ENCODE results near the gene PRDX1.

Gene PRDX1

GRCh38 chr1:45501505-45501859 lies 20.2 kb downstream of the PRDX1 start:
- H3K9me2 ChIP-seq (replicated peaks; ENCODE audit: insufficient read depth, low read length): no peaks in the 10 kb centered on the region
- no peaks in the 10 kb centered on the region for H3K9me3 ChIP-seq (replicated peaks; ENCODE audit: insufficient read depth, low read length)
- H4K20me1 ChIP-seq (ENCODE audit: insufficient read depth, low read length): no peaks in the 10 kb centered on the region
- H3K79me2 ChIP-seq (ENCODE audit: low read length): peaks cover 16% of the 10 kb centered on the region; the same call in 1 of the 2 replicates
- H3K4me2 ChIP-seq (ENCODE audit: low read depth, low read length): peak overlapping the region; percentile 46
- H3K9ac ChIP-seq (ENCODE audit: low read length): no peak overlapping the region
- peaks cover 3% of the 10 kb centered on the region; the same call in 1 of the 2 replicates for H3F3A ChIP-seq (ENCODE audit: insufficient read depth, low read length)
- H3K4me1 ChIP-seq (ENCODE audit: low read length): peaks cover 14% of the 10 kb centered on the region
- H3K27ac ChIP-seq (ENCODE audit: low read length): no peak overlapping the region
- no peak overlapping the region for H2AFZ ChIP-seq (ENCODE audit: low read length)
- no peak for DNase-seq
- H3K36me3 ChIP-seq (replicated peaks; ENCODE audit: insufficient read depth, low read length): no peaks in the 10 kb centered on the region
- H3K4me3 ChIP-seq (ENCODE audit: low read length): peak overlapping the region; percentile 71; the same call in 1 of the 2 replicates
- no peak for TF ChIP-seq EZH2phosphoT487 (IDR thresholded peaks at IDR 0.05; ENCODE audit: low read length)
- no peak for TF ChIP-seq EZH2 (optimal IDR thresholded peaks at IDR 0.05; ENCODE audit: low read depth, low read length)
- no peak for TF ChIP-seq CTCF (IDR thresholded peaks at IDR 0.05; ENCODE audit: low read length)
- H3K27me3 ChIP-seq (replicated peaks; ENCODE audit: insufficient read depth, low read length): no peaks in the 10 kb centered on the region

DNA sequence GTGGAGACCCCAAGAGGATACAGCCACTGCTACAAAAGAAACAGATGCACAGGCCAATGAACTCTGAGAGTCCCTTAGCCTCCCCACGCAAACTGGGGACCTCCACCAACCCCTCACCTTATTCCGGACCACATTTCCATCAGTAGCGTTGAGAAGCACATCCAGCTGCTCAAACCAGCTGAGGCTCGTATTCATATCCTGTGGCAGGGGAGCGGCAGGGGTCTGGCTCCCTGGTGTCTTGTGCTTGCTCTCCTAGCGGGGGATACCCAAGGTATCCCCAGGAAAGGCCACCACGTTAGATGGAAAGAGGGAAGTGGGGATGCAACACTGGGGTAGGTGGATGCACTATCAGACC lies 22.3 kb downstream of the PRDX1 start:
- no peak for DNase-seq
- H3F3A ChIP-seq (ENCODE audit: insufficient read depth, low read length): peaks cover 3% of the 10 kb centered on the region; the same call in 1 of the 2 replicates
- peaks cover 14% of the 10 kb centered on the region for H3K4me1 ChIP-seq (ENCODE audit: low read length)
- H3K79me2 ChIP-seq (ENCODE audit: low read length): peaks cover 16% of the 10 kb centered on the region; the same call in 1 of the 2 replicates
- no peaks in the 10 kb centered on the region for H3K36me3 ChIP-seq (replicated peaks; ENCODE audit: insufficient read depth, low read length)
- H3K9me2 ChIP-seq (replicated peaks; ENCODE audit: insufficient read depth, low read length): no peaks in the 10 kb centered on the region
- no peaks in the 10 kb centered on the region for H3K9me3 ChIP-seq (replicated peaks; ENCODE audit: insufficient read depth, low read length)
- H3K27me3 ChIP-seq (replicated peaks; ENCODE audit: insufficient read depth, low read length): no peaks in the 10 kb centered on the region
- H3K27ac ChIP-seq (ENCODE audit: low read length): no peak overlapping the region
- H2AFZ ChIP-seq (ENCODE audit: low read length): peak overlapping the region; percentile 97
- peak overlapping the region; percentile 97 for H3K4me2 ChIP-seq (ENCODE audit: low read depth, low read length)
- peak overlapping the region; percentile 68 for H3K9ac ChIP-seq (ENCODE audit: low read length)
- TF ChIP-seq CTCF (IDR thresholded peaks at IDR 0.05; ENCODE audit: low read length) (no peak), EZH2 (optimal IDR thresholded peaks at IDR 0.05; ENCODE audit: low read depth, low read length) (no peak), EZH2phosphoT487 (IDR thresholded peaks at IDR 0.05; ENCODE audit: low read length) (no peak)
- peak overlapping the region; percentile 71 for H3K4me3 ChIP-seq (ENCODE audit: low read length)
- no peaks in the 10 kb centered on the region for H4K20me1 ChIP-seq (ENCODE audit: insufficient read depth, low read length)

DNA sequence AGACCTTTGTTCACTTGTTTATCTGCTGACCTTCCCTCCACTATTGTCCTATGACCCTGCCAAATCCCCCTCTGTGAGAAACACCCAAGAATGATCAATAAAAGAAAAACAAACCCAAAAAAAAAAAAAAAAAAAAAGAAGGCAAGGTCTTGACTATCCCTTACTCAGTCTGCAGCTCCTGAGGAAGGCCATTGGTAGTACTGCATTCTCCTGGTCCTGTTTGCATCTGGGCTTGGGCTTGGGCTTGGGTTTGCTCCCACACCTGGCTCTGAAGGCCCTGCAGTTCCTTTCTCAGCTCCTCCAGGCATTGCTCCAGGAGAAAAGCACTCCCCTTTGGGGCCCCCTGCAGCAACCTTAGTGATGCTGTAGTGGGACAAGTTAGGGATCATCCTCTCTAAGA lies 23.4 kb downstream of the PRDX1 start:
- Histone ChIP-seq H3K9me2 (replicated peaks; ENCODE audit: insufficient read depth, low read length) (no peaks in the 10 kb centered on the region), H3K9me3 (replicated peaks; ENCODE audit: insufficient read depth, low read length) (no peaks in the 10 kb centered on the region), H3K79me2 (ENCODE audit: low read length) (peaks cover 11% of the 10 kb centered on the region; the same call in 1 of the 2 replicates), H3K4me3 (ENCODE audit: low read length) (no peak overlapping the region), H3F3A (ENCODE audit: insufficient read depth, low read length) (peaks cover 3% of the 10 kb centered on the region; the same call in 1 of the 2 replicates), H2AFZ (ENCODE audit: low read length) (no peak overlapping the region), H3K27me3 (replicated peaks; ENCODE audit: insufficient read depth, low read length) (no peaks in the 10 kb centered on the region), H3K27ac (ENCODE audit: low read length) (no peak overlapping the region), H3K4me2 (ENCODE audit: low read depth, low read length) (peak overlapping the region; percentile 97; the same call in 1 of the 2 replicates), H3K36me3 (replicated peaks; ENCODE audit: insufficient read depth, low read length) (no peaks in the 10 kb centered on the region), H3K4me1 (ENCODE audit: low read length) (peaks cover 14% of the 10 kb centered on the region), H4K20me1 (ENCODE audit: insufficient read depth, low read length) (no peaks in the 10 kb centered on the region), H3K9ac (ENCODE audit: low read length) (no peak overlapping the region)
- no peak for TF ChIP-seq EZH2phosphoT487 (IDR thresholded peaks at IDR 0.05; ENCODE audit: low read length)
- TF ChIP-seq CTCF (IDR thresholded peaks at IDR 0.05; ENCODE audit: low read length): no peak
- TF ChIP-seq EZH2 (optimal IDR thresholded peaks at IDR 0.05; ENCODE audit: low read depth, low read length): no peak
- DNase-seq: no peak
